ENCODE results near the gene PLXNB1.
"Not testable (repeated sequence)": the region's sequence is repeated elsewhere in the genome, so short reads cannot be mapped to it uniquely, and the experiment has no call there.

Gene PLXNB1, protein sequence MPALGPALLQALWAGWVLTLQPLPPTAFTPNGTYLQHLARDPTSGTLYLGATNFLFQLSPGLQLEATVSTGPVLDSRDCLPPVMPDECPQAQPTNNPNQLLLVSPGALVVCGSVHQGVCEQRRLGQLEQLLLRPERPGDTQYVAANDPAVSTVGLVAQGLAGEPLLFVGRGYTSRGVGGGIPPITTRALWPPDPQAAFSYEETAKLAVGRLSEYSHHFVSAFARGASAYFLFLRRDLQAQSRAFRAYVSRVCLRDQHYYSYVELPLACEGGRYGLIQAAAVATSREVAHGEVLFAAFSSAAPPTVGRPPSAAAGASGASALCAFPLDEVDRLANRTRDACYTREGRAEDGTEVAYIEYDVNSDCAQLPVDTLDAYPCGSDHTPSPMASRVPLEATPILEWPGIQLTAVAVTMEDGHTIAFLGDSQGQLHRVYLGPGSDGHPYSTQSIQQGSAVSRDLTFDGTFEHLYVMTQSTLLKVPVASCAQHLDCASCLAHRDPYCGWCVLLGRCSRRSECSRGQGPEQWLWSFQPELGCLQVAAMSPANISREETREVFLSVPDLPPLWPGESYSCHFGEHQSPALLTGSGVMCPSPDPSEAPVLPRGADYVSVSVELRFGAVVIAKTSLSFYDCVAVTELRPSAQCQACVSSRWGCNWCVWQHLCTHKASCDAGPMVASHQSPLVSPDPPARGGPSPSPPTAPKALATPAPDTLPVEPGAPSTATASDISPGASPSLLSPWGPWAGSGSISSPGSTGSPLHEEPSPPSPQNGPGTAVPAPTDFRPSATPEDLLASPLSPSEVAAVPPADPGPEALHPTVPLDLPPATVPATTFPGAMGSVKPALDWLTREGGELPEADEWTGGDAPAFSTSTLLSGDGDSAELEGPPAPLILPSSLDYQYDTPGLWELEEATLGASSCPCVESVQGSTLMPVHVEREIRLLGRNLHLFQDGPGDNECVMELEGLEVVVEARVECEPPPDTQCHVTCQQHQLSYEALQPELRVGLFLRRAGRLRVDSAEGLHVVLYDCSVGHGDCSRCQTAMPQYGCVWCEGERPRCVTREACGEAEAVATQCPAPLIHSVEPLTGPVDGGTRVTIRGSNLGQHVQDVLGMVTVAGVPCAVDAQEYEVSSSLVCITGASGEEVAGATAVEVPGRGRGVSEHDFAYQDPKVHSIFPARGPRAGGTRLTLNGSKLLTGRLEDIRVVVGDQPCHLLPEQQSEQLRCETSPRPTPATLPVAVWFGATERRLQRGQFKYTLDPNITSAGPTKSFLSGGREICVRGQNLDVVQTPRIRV (N-terminal part only)

DNA sequence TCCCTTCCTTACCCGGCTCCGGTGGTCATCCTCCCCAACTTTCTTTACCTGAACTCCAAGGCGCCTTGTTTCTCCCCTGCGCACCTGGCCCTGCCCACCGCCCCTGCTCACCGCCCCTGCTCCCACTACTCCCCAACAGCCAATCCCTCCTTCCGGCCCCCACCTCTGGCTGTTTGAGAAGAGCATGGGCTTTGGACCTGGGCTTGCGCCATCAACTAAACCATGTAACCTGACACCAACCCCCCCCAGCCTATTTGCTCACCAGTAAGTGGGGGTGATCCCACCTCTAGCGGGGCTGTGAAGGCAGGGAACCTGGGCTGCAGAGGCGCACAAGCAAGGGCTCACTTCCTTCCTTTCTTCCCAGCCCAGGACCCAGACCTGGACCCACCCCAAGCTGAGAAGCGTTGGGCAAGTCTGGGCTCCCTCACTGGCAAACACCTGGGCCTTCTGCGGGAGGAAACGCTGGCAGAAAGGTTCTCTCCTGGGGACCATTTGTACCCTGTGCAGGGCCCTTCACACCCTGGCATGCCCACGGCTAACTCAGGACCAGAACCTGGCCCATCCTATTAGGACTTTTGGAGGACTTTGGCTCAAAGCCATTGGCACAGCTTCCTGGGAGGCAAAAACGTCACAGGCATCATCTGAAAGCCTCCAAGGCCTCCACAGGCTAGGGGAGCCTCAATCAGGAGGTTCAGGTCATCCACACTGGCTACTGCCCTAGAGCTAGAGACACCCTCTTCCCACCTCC lies at the start of gene PLXNB1:
Gene PLXNB1 (minus strand): TSS at position 127 of the 748 bp plus-strand sequence. CDS start 5,475 bp downstream, outside the sequence.
- no peak for DNase-seq

DNA sequence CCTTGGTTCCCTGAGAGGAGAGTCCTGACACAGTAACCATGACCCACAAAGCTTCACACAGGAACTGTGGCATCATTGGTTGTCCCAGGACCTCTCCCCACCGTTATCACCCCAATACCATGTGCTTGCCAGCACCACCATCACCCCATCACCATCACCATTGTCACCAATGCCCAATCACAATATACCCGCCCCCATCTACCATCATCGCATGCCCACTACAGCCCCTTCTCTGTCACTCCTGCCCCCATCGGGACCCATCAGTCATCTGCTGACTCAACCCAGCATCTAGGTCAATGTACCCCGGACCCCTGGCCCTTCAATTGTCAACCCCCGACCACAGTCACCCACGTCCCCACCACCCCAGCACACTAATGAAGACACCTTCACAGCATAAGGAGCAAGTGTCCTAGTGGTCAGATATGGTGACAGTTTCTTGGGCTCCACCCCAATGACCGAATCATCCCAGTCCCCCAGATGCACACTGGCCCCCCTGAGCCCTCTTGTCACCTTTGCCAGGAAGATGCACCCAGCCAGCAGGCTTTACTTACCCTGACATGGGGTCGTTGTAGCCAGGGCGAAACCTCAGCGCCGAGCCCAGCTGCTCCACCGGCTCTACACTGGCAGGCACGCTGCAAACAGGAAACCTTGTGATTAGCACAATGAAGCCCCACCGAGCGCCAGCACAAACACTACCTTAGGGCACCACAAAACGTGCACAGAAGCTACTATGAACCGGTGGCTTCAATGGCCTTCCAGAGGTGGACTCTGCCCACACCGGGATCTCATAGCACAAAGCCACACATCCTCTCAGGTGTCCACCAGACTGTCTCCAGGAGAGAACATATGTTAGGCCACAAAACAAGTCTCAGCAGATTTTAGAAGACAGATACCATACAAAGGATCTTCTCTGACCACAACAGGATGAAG lies 49.0 kb upstream of the PLXNB1 start:
- DNase-seq = no peak

DNA sequence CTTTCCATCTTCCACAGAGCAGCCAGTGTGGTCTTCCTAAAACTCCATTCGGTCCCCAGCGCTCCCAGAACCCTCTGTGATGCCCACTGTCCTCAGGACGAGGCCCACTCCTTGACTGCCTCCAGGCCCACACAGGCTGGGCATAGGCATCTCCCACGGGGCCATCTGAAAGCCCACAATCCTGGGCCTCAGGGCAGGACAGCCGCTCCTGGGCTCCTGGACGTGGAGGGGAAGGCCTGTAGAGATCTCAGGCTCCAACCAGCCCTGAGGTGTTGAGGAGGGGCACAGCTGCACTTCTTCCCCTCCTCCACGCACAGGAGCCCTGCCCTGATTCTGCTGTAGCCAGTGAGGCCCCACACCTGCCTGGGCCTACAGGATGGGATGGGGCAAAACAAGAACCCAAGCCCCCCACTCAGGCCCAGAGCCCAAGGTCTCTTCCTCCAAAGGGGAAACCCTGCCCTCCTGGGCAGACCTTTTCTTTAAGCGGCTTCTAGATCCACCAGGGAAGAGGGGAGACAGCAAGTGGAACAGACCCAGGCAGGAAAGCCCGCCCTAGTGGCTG lies 48.2 kb upstream of the PLXNB1 start:
- no peak for DNase-seq

DNA sequence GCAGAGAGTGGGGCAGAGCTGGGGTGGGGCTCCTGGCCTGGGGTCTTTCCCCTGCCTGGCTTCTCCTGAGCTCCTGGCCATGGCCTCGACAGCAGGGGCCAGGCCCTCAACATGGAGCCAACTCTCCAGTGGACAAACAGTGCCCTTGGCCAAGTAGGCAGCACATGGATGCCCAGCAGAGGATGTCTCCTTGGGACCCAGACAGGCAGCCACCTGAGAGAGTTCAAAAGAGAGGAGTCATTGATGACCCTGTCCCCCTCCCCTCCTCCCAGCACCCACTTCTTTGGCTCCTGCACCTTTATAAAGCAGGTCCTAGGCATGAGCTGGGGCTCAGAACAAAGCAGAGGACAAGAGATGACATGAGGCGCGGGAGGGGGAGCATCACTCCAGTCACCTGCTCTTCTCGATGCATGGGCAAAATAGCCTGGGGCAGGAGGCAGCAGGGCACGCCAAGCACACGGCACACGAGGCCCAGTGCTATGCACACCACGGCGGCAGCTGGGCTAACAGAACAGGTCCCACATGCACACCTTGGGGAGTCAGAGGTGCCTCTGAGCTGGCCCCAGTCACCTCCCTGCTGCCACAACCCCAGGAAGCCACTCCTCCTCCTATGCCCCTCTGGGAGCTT lies 46.7 kb upstream of the PLXNB1 start:
- DNase-seq = no peak

DNA sequence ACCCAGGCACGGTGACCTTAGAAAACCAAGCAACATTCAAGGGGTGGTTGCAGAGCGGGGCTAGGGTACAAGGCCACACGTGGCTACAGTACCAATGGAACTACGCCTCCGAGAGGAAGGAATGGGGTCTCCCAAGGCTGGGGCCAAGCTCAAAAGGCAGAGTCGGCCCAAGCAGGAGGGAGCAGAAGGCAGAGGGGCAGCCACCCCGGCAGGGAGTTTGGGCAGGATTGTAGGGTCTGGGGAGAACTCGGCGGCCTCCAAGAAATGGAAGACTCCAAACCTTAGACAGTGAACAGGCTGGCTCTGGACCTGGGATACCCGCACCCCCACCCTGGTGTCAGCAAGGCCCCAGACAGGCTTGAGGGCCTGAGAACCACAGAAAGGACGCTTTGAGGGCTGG lies 45.3 kb upstream of the PLXNB1 start:
- no peak for DNase-seq

DNA sequence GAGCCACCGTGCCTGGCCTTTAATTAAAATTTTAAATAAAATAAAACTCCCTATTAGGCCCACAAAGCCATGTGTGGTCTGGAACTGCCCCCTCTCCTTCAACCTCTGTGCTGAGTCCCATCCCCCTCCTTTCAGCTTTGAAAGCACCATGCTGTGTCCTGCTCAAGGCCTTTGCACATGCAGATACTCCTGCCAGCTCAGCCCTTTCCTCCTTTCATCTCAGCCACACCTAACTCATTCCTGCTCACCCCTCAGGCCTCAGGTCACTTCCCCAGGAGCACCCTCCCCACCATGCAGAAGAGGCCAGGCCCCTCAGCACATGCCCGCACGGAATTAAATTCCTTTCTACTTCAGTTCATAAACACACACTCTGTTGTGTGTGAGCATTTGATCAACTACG lies 44.7 kb upstream of the PLXNB1 start:
- DNase-seq = no peak

DNA sequence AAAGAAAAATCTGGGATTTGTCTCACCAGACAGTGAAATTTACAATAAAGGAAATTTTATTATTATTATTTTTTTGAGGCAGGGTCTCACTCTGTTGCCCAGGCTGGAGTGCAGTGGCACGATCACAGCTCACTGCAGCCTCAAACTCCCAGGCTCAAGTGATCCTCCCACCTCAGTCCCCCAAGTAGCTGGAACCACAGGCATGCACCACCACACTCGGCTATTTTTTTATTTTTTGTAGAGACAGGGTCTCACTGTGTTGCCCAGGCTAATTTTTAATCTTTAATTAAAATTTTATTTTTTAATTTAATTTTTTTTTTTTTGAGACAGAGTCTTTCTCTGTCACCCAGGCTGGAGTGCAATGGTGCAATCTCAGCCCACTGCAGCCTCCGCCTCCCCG lies 44.1 kb upstream of the PLXNB1 start:
- not testable (repeated sequence) for DNase-seq

DNA sequence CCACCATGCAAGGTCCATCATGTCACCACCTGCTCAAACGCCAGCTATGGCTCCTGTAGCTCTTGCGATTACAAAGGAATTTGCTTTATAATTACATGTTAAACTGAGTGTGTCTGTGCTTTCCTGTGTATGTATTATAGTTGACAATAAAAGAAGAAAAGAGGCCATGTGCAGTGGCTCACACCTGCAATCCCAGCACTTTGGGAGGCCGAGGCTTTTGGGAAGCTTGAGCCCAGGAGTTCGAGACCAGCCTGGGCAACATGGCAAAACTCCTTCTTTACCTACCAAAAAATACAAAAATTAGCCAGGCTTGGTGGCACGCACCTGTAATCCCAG lies 43.7 kb upstream of the PLXNB1 start:
- DNase-seq = no peak

DNA sequence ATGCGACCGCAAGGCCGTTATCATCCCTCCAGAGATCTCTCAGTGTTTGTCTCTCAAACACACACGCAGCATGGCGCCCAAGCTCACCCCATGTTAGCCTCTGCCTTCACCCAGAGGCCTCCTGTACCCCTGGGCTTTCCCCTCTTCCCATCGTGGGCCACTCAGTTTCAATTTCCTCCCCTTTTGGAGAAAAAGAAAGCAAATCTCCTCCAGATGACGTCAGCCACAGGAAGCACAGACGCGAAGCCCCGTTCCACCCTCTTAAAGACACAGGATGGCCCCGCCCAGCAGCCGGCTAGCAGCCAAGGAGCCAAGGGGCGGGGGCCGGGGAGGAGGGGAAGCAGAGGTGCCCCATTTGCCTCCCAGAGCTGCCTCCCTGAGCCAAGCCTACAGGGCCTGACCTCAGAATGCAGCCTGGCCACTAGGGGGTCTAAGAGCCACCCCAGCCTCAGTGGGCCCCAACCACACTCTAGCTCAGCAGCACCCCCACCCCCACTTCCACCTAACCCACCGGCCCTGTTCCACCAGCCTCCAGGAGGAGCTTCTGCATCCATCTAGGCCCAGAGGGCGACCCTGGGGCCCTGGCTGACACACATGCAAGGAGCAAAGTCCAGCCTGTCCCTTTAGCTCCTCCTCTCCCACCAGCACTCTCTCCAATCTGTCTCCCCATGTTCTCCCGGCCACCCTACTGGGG lies 43.2 kb upstream of the PLXNB1 start:
- DNase-seq = peak; percentile 92

DNA sequence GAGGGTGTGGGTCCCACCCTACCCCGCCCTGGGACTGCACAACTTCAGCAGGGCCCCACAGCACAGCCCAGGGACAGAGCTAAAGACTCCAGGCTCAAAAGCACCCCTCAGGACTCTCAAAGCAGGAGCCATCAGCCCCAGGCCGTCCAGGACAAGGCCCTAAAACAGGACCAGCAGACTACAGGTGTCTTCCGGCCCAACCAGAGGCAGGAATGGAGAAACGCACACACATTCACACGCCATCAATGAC lies 42.7 kb upstream of the PLXNB1 start:
- no peak for DNase-seq

DNA sequence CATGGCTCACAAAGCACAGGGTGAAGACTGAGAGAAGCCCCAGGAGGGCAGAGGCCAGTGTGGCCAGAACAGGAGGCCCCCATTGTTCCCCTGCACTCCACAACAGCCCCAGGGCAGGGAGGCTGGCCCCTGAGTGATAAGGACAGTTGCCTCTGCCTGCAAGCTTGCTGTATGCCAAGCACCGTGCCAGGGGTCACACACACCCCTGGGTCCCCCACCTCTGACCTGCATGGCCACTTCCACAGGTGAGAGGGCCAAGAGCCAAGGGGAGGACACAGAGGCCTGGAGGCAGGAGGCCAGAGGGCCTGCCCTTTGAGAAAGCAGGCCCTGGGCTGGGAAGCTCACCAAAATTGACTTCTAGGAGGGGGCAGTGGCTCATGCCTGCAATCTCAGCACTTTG lies 40.4 kb upstream of the PLXNB1 start:
- DNase-seq = no peak

DNA sequence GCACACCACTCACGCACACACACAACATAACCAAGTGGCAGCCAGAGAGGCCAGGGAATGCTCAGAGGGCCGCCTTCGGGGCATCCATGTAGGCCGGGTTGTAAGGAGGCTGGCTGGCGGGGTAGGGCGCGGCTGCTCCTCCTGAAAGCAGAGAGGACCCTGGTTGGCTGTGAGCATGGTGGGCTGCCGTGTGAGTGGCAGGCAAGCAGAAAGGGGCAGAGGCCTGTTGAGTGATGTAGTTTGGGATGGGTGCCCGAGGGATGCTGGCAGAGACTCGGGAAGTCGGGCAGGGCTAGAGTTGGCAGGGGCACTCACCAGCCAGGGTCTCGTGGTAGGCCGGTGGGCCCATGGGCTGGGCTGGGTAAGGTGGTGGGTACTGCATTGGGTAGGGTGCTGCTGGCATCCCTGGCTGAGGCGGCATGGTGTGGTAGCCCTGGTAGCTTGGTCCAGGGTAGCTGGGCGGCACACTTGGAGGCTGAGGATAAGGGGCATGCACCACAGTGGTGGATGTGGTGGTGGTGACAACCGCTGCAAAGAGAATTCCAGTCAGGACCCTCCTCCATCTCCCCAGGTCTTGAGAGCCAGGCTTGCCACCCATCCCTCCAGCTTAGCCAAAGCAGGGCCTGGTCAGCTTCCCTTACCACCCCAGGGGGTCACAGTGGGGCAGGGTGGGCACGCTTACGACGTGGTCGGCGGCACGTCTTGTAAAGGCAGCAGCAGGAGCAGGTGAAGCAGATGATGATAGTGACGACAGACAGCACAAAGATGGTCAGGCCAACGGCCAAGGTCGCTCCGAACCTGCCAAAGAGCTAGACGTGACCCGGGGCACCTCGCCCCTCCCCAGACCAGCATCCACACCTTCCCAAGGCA lies 39.4 kb upstream of the PLXNB1 start:
- no peak for DNase-seq

DNA sequence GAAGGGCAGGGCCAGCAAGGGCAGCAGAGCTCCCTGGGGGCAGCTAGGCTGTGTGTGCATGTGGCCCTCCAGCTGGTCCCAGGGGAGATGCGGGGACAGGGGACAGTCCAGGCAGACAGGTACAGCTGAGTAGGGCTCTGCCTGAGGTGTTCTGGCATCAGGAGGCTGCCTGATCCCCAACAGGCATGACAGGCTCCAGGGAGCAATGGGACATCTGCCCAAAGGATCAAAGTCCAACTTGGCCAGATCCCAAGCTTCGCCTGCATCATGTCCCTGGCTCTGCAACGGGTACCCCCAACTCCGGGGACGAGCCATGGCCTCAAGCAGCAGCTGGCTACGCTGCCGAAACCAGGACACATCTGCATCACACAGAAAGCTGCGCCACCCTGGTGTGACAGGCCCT lies 38.4 kb upstream of the PLXNB1 start:
- no peak for DNase-seq

DNA sequence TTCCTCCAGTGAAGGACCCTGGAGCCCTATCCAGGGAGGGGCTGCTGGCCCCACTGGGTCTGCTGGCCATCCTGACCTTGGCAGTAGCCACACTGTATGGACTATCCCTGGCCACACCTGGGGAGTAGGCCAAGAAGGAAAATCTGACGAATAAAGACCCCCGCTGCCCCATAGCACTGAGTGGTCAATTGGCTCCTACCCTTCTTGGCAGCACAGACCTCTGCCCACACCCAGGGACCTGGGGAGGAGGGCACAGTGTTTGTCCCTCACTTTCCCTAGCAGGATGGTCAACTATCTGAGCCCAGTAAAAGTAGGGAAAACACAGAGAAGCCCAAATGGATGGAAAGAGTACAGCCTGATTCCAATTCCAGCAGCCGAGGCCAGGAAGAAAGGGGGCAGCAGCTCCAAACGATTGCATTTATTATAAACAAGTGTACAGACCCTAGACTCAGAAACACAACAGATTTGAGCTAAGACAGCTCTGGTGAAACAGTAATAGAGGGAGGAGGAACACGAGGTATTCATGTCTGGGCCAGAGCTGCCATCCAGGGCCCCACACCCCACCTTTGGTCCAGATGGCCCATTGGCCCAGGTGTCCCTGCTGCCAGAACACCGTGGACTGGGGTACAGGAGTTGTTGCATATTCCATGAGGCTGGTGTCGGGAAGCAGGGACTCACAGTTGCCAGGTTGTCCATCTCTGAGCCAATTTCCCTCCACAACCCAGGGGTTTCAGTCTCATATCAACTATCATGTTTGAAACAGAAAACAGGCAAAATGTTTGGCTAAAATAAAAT lies 37.8 kb upstream of the PLXNB1 start:
- no peak for DNase-seq

DNA sequence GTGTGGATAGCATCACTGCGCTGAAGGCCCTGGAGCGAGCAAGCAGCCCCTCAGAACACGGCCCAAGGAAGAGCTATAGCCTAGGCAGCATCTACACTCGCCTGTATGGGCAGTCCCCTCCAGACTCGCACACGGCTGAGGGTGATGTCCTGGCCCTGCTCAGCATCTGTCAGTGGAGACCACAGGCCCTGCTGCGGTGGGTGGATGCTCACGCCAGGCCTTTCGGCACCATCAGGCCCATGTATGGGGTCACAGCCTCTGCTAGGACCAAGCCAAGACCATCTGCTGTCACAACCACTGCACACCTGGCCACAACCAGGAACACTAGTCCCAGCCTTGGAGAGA lies 37.2 kb upstream of the PLXNB1 start:
- no peak for DNase-seq

DNA sequence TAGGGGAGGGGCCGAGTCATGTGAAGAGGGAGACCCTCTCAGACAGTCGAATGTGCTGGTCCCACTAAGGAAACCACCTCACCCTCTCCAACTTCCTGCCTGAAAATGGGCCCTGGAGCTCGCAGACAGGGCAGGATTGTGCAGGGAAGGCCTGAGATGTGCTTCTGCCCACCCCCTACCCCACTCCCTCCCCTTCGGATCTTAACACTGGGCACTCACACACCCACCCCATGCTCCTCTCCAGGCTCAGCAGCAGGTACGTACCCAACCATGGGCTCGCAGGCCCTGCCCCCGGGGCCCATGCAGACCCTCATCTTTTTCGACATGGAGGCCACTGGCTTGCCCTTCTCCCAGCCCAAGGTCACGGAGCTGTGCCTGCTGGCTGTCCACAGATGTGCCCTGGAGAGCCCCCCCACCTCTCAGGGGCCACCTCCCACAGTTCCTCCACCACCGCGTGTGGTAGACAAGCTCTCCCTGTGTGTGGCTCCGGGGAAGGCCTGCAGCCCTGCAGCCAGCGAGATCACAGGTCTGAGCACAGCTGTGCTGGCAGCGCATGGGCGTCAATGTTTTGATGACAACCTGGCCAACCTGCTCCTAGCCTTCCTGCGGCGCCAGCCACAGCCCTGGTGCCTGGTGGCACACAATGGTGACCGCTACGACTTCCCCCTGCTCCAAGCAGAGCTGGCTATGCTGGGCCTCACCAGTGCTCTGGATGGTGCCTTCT lies 36.7 kb upstream of the PLXNB1 start:
- DNase-seq = no peak

DNA sequence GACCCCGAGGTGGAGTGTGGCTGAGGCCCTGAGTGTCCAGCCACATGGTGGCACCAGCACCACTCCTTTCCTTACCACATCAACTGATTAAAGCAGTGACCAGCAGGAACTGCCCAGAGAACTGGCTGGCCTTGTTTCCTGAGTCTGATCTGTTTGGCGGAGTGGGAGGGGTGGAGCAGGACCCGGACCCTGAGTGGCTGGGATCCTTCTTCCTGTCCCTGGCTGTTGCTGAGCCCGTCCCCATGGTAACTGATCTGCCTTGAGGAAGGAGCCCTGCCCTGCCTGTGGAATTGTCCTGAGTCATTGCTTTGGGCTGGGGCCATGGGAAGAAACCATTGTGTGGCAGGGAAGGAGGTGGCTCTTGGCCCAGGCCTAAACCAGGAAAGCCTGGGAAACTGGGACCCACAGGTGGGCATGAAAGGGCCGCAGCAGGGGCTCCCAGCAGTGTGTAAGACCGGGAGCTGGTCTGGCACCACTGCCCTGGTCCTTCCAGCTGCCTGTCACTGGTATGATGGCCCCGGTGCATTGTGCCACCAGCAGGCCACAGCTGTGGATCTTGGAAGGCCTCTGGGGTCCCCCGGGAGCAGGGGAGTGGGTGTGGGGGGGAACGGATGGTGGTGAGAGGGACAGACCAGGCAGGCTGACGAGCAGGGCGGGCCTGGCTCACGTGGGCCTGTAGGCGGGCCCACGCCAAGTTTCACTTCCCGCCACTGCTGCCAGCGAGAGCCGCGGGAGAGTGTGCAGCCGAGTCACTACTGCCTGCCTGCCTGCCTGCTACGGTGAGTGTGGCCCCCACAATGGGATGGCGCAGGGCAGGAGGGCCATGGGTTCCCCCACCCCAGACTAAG lies 35.9 kb upstream of the PLXNB1 start:
- peak; percentile 72 for DNase-seq
